NK-92 (cell line): ENCODE results near the gene ERC2.
"Not testable (repeated sequence)": the region's sequence is repeated elsewhere in the genome, so short reads cannot be mapped to it uniquely, and the experiment has no call there.

Experiments
- DNase-seq: peaks from one replicate; lab custom pipeline; 2025; ENCODE audit not compliant: unreplicated experiment; lab: John Stamatoyannopoulos, UW

Gene ERC2

DNA sequence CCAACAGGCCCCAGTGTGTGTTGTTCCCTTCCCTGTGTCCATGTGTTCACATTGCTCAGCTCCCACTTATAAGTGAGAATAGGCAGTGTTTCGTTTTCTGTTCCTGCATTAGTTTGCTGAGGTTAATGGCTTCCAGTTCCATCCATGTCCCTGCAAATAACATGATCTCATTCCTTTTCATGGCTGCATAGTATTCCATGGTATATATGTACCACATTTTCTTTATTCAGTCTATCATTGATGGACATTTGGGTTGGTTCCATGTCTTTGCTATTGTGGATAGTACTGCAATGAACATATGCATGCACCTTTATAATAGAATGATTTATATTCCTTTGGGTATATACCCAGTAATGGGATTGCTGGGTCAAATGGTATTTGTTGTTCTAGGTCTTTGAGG, 452.9 kb downstream of the ERC2 start:
- DNase-seq: not testable (repeated sequence)

DNA sequence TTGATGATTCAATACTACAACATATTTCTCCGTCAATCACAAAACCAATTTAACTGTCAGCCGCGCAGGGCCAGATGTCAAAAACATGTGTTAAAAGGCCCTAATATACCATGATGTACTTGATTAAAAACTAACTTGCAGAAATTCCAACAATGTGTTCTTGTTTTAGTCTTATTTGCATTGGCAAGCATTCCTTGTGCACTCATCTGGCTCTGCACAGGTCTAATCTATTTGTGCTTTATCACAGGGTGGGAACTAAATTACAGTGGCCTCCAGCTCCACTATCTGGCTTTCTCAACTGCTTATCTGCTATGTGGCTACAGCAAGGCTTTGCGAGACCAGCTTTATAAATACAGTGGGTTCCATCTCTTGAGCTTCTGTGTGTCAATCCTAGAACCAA, 455.5 kb downstream of the ERC2 start:
- no peak for DNase-seq

DNA sequence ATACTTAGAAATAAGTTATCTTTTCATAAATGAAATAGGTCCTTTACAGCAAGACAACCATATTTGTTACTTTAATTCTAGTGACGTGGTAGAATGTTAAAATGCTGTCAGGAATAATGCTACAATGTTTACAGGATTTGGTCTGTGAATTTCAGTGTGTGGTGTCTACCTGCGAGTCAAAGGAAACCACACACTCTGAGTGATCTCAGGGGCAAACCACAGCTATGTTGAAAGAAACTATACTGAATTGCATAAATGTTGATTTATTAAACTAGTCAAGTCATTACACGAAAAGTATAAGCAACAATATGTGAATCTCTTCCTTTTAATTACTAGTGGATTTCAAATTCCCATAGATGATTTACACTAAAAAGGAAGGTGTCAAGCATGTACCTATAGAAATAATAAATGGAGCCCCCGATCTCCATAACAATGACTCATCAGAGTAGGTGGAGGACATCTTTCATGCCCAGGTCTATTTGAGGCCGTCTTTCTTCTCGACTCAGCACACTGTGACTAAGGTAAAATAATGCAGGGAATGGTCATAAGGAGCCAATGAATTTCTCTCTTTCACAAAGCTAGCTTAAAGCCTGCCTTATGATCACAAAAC, 463.0 kb downstream of the ERC2 start:
- no peak for DNase-seq

DNA sequence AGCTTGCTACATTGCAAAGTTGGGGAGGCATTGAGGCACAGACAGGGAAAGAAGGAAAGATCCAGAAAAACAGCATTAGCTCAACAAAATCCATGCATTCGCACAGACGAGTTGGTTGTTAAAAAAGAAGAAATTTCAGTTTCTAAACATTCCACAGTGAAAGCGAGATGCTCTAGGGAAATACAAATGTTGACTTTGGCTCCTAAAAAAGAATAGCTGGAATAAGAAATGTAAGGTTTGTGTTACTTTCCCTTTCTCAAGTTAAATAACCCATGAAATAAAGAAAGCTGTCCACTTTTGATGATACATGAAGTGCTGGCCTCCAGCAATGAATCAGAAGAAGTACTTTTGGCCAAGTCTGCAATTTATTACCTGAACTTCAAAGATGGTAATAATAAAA, 465.1 kb downstream of the ERC2 start:
- no peak for DNase-seq

DNA sequence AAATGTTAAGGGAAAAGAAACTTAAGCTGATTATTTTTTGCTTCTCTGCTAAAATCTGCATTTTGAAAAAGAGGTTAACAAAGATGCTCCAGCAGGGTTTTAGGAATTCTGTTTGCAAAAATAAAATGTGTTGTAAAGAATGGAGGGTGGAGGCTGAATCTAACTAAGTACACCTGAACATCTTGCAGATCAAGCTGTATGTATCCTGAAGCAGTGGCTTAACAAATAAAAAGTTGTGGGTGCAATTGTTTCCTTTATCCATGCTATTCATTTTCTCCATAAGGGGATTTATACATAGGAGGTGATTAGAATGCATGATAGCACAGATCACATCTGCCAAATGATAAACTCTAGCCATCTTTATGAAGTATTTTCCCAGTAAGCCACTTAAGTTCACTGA, 466.3 kb downstream of the ERC2 start:
- DNase-seq: no peak

DNA sequence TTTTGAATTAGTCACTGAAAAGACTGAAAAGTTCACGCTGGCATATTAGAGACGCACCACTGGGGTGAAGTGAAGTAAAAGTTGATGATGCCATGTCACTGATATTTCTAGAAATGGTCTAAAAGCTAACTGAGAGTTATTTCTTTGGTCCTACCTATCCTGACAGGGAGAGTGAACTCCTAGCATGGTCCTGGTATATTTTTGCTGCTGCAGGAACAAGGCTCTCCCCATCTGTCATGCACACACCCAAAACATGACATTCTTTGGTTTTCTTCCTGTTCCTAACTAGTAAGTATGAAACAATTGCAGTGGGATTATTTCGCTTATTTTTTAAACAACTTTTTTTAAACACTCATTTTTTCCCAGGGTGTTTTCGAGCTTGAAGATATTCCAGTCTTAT, 466.7 kb downstream of the ERC2 start:
- no peak for DNase-seq

DNA sequence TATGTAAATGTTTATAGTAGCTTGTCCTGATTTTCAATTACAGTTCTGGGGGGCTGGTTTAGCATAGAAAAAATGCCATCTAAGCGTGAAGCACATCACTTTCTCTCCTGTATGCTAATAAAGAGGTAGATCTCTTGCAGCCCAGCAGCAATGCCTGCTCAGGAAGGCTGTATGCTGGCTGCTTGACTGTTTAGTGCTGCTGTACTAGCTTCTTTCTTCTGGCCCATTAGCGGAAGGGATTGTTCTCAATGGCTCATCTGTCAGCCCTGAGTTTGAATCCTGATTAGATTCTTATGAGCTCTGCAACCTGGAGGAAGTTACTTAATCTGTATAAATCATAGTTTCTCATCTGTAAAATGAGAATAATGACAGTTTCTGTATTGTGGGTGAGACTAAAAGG, 478.9 kb downstream of the ERC2 start:
- no peak for DNase-seq

DNA sequence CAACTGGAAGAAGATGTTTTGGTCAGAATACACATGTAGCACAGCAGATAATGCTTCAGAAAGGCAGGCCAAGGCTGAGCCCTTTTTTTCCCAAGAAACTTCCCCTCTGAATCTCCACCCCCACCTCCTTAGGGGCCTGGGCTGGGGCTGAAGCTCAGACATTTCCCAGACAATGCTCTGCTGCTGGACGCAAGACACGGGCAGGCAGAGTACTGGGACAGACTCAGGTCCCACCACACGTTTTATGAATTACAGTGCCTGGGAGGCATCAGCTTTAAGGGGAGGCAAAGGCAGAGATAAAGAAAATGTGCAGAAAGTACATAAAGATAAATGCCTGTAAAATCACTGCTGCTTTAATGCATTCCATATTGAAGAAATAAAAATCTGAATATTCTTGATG, 479.4 kb downstream of the ERC2 start:
- no peak for DNase-seq

DNA sequence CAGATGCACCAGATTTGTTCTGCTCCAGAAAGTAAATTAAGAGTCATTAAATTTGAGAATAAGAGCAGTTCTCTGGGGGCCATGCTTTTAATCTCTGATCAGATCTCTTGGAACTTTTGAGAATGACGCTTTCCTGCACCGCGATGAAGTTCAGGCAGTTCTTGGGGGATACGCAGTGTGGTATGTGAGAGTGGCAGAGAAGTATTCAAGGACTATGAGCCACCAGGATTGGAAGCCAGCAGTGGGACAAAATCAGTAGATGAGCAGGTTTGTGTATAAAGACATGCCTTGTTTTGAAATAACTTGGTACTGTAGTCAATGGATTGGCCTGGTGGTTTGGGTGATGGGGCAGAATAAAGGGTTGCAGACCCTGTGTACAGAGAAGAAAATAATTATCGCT, 483.6 kb downstream of the ERC2 start:
- DNase-seq: no peak

DNA sequence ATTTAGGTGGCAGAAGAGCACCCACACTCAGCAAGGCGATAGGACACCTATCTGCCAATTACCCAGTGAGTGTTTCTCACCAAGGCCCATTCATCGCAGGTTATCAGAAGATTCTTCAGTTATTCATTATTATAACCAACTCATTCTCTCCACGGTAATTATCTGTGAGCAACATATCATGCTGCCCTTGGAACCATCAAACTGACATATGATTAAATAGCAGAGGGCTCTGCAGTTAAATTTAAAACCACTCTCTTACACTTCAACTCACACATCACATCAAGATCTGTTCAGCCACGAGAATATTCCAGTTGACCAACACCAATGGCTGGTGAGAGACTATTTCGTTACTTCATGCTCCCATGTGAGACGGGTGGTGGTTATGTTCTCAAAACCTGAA, 489.3 kb downstream of the ERC2 start:
- DNase-seq: no peak

DNA sequence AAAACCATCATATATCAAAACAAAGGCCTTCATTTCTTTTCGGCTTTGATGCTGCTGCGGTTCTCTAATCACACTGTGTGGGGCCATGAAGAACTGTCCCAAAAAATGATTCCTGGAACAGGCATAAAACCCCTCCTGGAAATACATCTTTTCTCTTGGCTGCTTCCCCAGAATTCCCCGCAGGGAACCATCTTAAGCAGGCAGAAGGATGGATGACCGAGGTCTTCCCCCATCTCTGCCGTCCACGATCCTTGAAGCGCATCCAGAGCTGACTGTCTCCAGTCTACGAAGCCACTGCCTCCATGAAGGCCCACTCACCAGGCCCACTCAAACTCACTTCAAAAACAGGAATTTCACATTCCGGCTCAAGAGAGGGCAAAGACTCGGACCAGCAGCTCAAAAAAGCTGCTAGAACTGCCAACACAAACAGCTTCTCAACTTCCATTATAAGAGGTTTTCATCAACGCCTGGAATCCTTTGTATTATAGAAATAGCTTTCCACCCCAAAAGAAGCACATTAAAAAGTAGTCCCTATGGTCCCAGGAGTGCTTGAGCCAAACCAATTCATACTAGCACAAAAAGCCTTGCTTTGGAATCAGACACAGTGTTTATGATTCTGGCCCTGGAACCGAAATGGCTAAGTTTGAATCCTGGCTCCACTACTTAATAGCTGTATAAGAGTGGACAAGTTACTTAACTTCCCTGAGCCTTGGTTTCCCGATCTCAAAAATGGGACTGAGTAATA, 493.7 kb downstream of the ERC2 start:
- DNase-seq: no peak

DNA sequence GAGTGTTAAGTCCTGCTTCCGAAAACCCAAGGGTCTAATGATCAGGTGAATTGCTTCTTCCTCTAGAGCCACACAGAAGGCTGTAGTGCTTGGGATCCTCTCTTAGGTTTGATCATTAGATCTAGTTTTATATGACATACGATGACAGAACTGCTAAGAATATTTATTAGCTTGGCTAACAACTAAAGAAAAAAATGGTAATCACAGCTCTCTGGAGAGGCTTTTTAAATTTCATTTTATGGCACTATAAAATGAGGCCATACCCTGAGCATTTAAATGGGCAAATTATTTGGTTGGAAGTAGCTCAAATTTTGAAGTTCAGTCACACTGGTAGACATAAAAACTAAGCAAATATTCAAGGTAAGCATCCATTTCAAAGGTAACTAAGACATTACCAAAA, 498.6 kb downstream of the ERC2 start:
- no peak for DNase-seq

DNA sequence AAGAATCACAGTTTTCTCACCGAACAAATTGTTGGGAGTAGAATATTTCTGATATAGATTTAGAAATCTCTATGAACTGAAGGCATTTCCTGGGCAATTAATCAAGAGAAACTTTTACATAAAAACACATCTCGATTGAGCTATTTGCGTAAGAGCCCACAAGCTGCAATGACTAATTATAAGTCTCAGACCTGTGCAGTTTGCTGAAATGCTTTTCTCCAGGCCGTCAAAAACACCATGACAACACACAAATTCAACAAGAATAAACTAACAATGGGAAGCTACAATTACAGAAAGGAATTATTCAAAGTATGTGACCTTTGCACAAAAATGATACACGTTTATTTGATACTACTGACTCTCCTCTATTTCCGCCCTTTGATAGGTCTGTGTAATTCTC, 499.9 kb downstream of the ERC2 start:
- no peak for DNase-seq

DNA sequence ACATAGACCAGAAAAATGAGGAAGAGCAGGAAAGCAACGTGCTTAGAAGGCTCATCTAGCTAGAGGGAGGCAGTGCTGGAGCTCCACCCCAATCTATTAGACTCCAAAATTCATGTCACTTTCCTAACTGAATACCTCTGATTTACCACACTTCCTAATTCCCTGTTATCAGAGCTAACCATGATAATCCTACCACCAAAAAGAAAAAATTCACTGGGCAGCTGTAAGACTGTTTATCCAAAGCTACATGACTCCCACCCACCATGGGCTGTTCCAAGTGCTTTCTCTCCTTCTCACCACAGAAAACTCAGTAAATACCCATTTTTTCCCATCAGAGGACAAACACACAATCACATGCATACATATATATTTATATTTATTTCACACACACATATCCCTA, 501.7 kb downstream of the ERC2 start:
- no peak for DNase-seq

DNA sequence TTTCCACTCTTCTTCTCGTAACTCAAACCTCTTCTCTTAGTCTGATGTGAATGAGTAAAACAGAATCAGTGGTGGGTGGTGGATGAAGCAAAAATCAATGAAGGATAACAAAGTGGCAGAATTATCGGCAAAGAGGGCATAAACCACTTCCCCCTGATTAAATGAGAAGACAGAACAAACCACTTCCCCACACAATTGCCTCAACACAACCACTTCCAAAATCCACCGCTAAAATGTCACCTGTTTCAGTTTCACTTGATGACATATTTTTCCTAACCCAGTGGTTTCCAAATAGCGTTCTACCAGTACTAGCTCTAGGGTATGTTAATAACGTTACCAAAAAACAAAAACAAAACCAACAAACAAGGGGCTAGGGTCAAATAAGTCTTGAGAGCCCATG, 502.5 kb downstream of the ERC2 start:
- DNase-seq: no peak

DNA sequence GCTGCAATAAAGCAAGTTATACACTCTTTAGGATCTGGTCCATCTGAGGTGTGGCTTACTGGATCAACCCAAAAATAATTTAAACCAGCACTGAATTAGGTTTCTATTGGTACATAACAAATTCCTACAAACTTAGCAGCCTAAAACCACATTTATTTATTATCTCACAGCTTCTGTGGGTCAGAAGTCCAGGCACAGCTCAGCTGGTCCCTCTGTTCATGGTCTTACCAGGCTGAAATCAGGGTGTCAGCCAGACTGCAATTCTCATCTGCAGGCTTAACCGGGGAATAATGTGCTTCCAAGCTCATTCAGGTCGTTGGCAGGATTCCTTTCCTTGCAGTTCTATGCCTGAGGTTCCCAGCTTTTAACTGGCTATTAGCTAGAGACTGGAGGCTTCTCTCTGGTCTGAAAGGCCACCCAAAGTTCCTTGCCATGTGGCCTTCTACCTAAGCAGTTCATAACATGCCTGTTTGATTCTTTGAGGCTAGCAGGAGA, 503.7 kb downstream of the ERC2 start:
- DNase-seq: no peak

DNA sequence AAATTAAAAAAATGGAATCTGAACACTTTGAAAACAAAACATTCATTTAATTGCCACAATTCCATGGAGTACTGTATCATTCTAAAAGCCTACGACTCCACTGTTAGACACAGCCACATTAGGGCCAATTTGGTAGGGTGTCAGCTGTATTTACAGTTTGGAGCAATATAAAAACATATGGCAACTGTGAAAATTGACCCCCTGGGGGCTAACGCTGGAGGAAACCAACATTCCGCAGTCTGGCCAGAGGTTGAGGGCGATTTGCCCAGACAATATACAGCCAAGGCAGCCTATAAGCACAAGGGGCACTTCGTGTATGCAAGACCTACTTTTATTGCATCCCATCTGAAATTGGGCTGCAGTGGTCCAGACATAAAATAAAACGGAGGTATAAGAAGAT, 504.7 kb downstream of the ERC2 start:
- DNase-seq: no peak

DNA sequence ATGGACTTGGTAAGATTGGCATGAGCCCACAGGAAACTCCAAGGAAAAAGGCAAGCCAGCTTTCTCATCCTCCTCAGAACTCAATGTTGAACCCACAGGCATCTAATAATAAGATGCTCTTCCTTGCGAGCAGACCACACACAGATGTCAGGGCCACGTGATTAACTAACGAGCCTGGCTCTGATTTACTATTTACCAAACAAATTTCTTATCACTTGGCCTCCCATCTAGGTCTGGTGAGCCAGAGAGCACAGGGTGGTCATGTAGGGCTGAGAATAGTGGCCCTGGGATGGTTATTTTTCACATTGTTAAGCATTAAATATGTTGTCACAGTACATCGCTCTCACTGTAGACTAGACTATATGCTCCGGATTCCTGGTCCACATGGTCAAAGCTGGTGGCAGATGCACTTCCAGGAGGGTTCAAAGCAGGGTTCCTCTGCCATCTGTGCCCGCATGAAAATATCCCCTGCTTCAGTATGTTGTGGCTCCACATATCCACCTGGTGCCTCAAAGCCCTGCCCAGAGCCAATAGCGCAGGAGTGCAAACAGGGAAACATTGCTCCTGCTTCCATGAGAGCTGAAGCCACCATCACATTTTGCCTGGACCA, 508.7 kb downstream of the ERC2 start:
- DNase-seq: no peak

DNA sequence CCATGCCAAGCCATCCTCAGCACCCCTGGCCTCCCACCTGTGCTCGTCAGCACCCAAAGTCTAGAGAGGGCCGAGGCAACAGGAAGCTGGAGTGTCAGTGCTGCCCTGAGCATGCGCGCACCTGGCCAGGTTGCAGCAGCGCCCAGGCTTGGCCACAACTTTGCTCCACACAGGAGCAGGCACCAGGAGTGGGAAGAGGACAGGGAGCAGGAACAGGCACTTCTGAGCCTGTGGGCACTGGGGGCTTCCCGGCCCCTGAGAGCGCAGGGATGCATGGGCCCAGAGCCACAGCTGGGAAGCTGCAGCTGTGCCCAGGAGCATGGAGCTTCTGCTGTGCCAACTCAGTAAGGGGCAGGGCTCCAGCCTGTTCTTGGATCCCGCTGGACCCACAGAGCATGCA, 509.7 kb downstream of the ERC2 start:
- DNase-seq: no peak

DNA sequence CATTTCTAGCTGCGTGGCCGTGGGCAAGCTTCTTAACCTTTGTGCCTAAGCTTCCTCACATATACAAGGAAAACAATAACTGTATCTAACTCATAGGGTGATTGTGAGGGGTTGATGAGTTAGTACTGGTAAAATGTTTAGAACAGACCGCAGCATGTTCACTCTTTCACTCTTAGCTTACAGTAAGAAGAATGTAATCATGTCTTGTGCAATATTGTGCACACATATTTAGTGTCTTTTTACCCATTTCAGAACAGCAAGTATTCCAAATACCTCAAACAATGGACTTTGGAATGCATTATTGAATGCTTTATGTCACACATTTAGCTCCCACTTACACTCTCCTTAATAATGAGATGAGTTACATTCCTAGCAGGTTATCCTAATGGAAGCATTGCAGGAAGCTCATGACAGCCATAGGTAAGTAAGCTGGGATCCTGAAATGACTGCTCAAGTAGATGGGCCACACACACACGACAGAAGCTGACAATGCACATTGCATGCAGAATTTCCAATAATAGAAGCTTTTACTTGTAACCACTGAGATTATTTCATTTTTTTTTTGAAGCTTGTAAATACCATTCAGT, 512.3 kb downstream of the ERC2 start:
- DNase-seq: no peak

DNA sequence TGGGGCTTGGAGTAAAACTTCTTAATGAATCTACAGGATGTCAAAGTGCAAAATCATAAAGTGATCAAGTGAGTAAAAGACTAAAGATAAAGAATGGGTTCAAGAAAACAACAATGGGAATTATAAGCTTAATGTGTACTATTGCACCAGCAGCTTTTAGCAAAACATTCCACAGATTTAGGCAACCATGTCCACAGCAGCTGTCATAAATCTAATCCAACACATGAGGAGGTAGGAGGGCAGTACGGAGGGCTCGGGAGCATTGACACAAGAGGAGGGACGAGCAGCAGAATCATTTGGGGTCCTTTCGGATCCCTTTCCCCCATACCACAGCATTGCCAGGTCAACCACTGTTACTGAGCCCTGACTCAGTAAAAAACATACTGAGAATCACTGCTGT, 516.9 kb downstream of the ERC2 start:
- no peak for DNase-seq

DNA sequence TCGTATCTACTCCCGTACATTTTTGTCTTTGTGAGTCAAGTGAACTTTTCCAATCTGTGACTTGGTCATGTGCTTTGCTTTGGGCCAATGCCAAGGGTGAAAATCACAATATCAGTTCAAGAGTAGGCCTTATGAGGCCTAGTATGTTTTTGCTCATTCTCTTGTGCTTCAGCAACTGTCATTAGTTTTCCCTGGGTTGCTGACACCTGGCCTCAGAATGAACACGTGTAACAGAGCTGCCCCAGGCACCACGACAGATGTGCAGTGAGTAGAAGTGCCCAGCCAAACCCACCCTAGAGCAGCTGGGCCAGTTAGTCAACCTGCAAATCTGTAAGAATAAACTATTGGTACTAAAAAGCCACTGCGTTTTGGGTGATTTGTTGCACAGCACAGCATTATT, 520.9 kb downstream of the ERC2 start:
- DNase-seq: no peak
